ENCODE data around the gene C11orf71.

The C11orf71 gene

GRCh38 chr11:114354076-114354475 lies 46.2 kb downstream of the C11orf71 start:
- H3K4me3 ChIP-seq (ENCODE audit: extremely low read depth, insufficient read depth, low read length, poor library complexity, severe bottlenecking): no peak overlapping the region
- H3K27ac ChIP-seq (ENCODE audit: low read depth, low read length, severe bottlenecking): no peak overlapping the region
- H3K4me1 ChIP-seq (ENCODE audit: control insufficient read depth, insufficient read depth, low read length, poor library complexity, severe bottlenecking): no peaks in the 10 kb centered on the region
- no peaks in the 10 kb centered on the region for H3K9me3 ChIP-seq (ENCODE audit: control insufficient read depth, low read length)
- no peaks in the 10 kb centered on the region for H3K36me3 ChIP-seq (ENCODE audit: control insufficient read depth, insufficient read depth, low read length)
- WGBS, 2 experiments (ENCODE audit: insufficient coverage in 2 of 2): 100% methylated on average over 1 of the region's 3 CpGs; no CpG with 5 or more reads in 1 of the 2 experiments

GRCh38 chr11:114353443-114353842 lies 46.9 kb downstream of the C11orf71 start:
- H3K4me1 ChIP-seq (ENCODE audit: control insufficient read depth, insufficient read depth, low read length, poor library complexity, severe bottlenecking): no peaks in the 10 kb centered on the region
- no peak overlapping the region for H3K4me3 ChIP-seq (ENCODE audit: extremely low read depth, insufficient read depth, low read length, poor library complexity, severe bottlenecking)
- no peaks in the 10 kb centered on the region for H3K36me3 ChIP-seq (ENCODE audit: control insufficient read depth, insufficient read depth, low read length)
- H3K9me3 ChIP-seq (ENCODE audit: control insufficient read depth, low read length): no peaks in the 10 kb centered on the region
- H3K27ac ChIP-seq (ENCODE audit: low read depth, low read length, severe bottlenecking): no peak overlapping the region
- WGBS, 2 experiments (ENCODE audit: insufficient coverage in 2 of 2): no CpG with 5 or more reads among the region's 3 CpGs

- Histone ChIP-seq H3K36me3 (ENCODE audit: control insufficient read depth, insufficient read depth, low read length) (no peaks in the 10 kb centered on the region), H3K27ac (ENCODE audit: low read depth, low read length, severe bottlenecking) (no peak overlapping the region), H3K4me1 (ENCODE audit: control insufficient read depth, insufficient read depth, low read length, poor library complexity, severe bottlenecking) (no peaks in the 10 kb centered on the region), H3K9me3 (ENCODE audit: control insufficient read depth, low read length) (no peaks in the 10 kb centered on the region), H3K4me3 (ENCODE audit: extremely low read depth, insufficient read depth, low read length, poor library complexity, severe bottlenecking) (no peak overlapping the region)
- WGBS, 2 experiments (ENCODE audit: insufficient coverage in 2 of 2): 92 to 94% methylated on average over 5 to 8 of the region's 10 CpGs
Measured at GRCh38 chr11:114350022-114350421, 50.3 kb downstream of the C11orf71 start.
